KMS-11 (cell line): ENCODE measurements around the gene ABHD17A.

Experiments
- H2AFZ ChIP-seq: fragments of 200-600 bp; sonication (generic); 2 replicates; pipeline ENCODE4 v1.6.1; 2016; ENCODE audit warnings: antibody characterized with exemption, mixed run types, low read depth
- H3K27ac ChIP-seq: fragments of 200-600 bp; sonication (generic); 2 replicates; pipeline ENCODE4 v1.6.1; 2016; ENCODE audit warnings: mild to moderate bottlenecking, mixed run types
- H3K27me3 ChIP-seq: fragments of 200-600 bp; sonication (generic); 2 replicates; pipeline ENCODE4 v1.6.1; 2017; ENCODE audit warnings: mild to moderate bottlenecking, low read depth, mixed run types, moderate library complexity; ENCODE audit not compliant: insufficient read depth
- H3K36me3 ChIP-seq: fragments of 200-600 bp; sonication (generic); 2 replicates; pipeline ENCODE4 v1.6.1; 2017; ENCODE audit warnings: mild to moderate bottlenecking, mixed run types; ENCODE audit not compliant: insufficient read depth
- H3K4me1 ChIP-seq: fragments of 200-600 bp; sonication (generic); 2 replicates; pipeline ENCODE4 v1.6.1; 2016; ENCODE audit warnings: mild to moderate bottlenecking, low read depth, mixed run types; ENCODE audit not compliant: poor library complexity, severe bottlenecking
- H3K4me2 ChIP-seq: fragments of 200-600 bp; sonication (generic); 2 replicates; pipeline ENCODE4 v1.7.0; 2016; ENCODE audit warnings: mild to moderate bottlenecking, mixed run types
- H3K4me3 ChIP-seq: fragments of 200-600 bp; sonication (generic); IDR thresholded peaks from 2 replicates; pipeline ENCODE4 v1.6.1; 2017; ENCODE audit warnings: low read depth, low read length, mixed read lengths; ENCODE audit not compliant: insufficient read depth
- H3K79me2 ChIP-seq: fragments of 200-600 bp; sonication (generic); 2 replicates; pipeline ENCODE4 v1.6.1; 2016; ENCODE audit warnings: low read depth, mixed run types; ENCODE audit not compliant: insufficient read depth
- H3K9ac ChIP-seq: fragments of 200-600 bp; sonication (generic); 2 replicates; pipeline ENCODE4 v1.6.1; 2016; ENCODE audit warnings: mild to moderate bottlenecking, mixed run types
- H4K20me1 ChIP-seq: fragments of 200-600 bp; sonication (generic); 2 replicates; pipeline ENCODE4 v1.6.1; 2016; ENCODE audit warnings: mild to moderate bottlenecking, mixed run types; ENCODE audit not compliant: insufficient read depth
- CTCF ChIP-seq: fragments of 200-600 bp; sonication (generic); conservative IDR thresholded peaks from 2 replicates; pipeline ENCODE4 v1.6.1; 2017; ENCODE audit warnings: low read depth, mild to moderate bottlenecking, antibody characterized with exemption, low read length, moderate library complexity, mixed read lengths

ABHD17A gene

GRCh38 chr19:1929021-1929742 lies 43.9 kb upstream of the ABHD17A start:
- H3K27me3 ChIP-seq, result no peaks in the 10 kb centered on the region; the same call in 1 of the 2 replicates
- no peaks in the 10 kb centered on the region for H3K79me2 ChIP-seq
- H3K4me2 ChIP-seq, result peak overlapping the region; percentile 68
- H3K4me3 ChIP-seq, result no peak overlapping the region
- TF ChIP-seq CTCF, result peak; percentile 83
- H3K9ac ChIP-seq, result no peak overlapping the region
- H3K27ac ChIP-seq, result no peak overlapping the region
- peaks cover 12% of the 10 kb centered on the region for H3K4me1 ChIP-seq
- no peaks in the 10 kb centered on the region for H3K36me3 ChIP-seq
- H4K20me1 ChIP-seq, result no peaks in the 10 kb centered on the region
- H2AFZ ChIP-seq, result peak overlapping the region; percentile 28; the same call in 1 of the 2 replicates

GRCh38 chr19:1925544-1925943 lies 40.2 kb upstream of the ABHD17A start:
- peaks cover 12% of the 10 kb centered on the region for H3K4me1 ChIP-seq
- H3K4me2 ChIP-seq, result no peak overlapping the region
- no peak overlapping the region for H3K9ac ChIP-seq
- no peaks in the 10 kb centered on the region; the same call in 1 of the 2 replicates for H3K27me3 ChIP-seq
- no peak overlapping the region for H3K4me3 ChIP-seq
- H4K20me1 ChIP-seq, result no peaks in the 10 kb centered on the region
- no peaks in the 10 kb centered on the region for H3K79me2 ChIP-seq
- no peaks in the 10 kb centered on the region for H3K36me3 ChIP-seq
- H2AFZ ChIP-seq, result no peak overlapping the region
- H3K27ac ChIP-seq, result no peak overlapping the region
- no peak for TF ChIP-seq CTCF

GRCh38 chr19:1924320-1924961 lies 39.1 kb upstream of the ABHD17A start:
- no peak for TF ChIP-seq CTCF
- Histone ChIP-seq H3K4me3 (no peak overlapping the region), H3K27ac (no peak overlapping the region)

GRCh38 chr19:1923319-1923718 lies 38.0 kb upstream of the ABHD17A start:
- no peaks in the 10 kb centered on the region; the same call in 1 of the 2 replicates for H3K27me3 ChIP-seq
- H3K4me3 ChIP-seq, result no peak overlapping the region
- H3K4me2 ChIP-seq, result no peak overlapping the region
- H3K36me3 ChIP-seq, result no peaks in the 10 kb centered on the region
- H3K79me2 ChIP-seq, result no peaks in the 10 kb centered on the region
- no peaks in the 10 kb centered on the region for H3K4me1 ChIP-seq
- H2AFZ ChIP-seq, result no peak overlapping the region
- no peaks in the 10 kb centered on the region for H4K20me1 ChIP-seq
- TF ChIP-seq CTCF, result no peak
- H3K9ac ChIP-seq, result no peak overlapping the region
- H3K27ac ChIP-seq, result no peak overlapping the region

More at GRCh38 chr19:1924320-1924961, 39.1 kb upstream of the ABHD17A start:
- Histone ChIP-seq H2AFZ (no peak overlapping the region), H3K36me3 (no peaks in the 10 kb centered on the region), H4K20me1 (no peaks in the 10 kb centered on the region), H3K27me3 (no peaks in the 10 kb centered on the region; the same call in 1 of the 2 replicates), H3K4me2 (no peak overlapping the region), H3K9ac (no peak overlapping the region), H3K4me1 (peaks cover 6% of the 10 kb centered on the region), H3K79me2 (no peaks in the 10 kb centered on the region)
